Brain microvascular endothelial cell (primary cell): ENCODE data around the gene VENTX.

Source experiments
- DNase-seq: peaks from one replicate; pipeline ENCODE4 v3.0.0-alpha.2; 2020
- H3K27ac ChIP-seq: fragments of 250-450 bp; sonication (Bioruptor Pico); 2 replicates; pipeline ENCODE4 v1.5.1; 2020; ENCODE audit warnings: mild to moderate bottlenecking, moderate library complexity
- H3K27me3 ChIP-seq: fragments of 250-450 bp; sonication (Bioruptor Pico); replicated peaks from 2 replicates; pipeline ENCODE4 v1.5.1; 2020; ENCODE audit warnings: mild to moderate bottlenecking
- H3K36me3 ChIP-seq: fragments of 250-450 bp; sonication (Bioruptor Pico); replicated peaks from 2 replicates; pipeline ENCODE4 v1.5.1; 2020; ENCODE audit warnings: mild to moderate bottlenecking
- H3K4me3 ChIP-seq: 2 replicates; pipeline ENCODE4 v1.5.1; 2011; ENCODE audit warnings: low read depth, mild to moderate bottlenecking, control low read depth, low read length, moderate library complexity
- CTCF ChIP-seq: IDR thresholded peaks from 2 replicates; pipeline ENCODE4 v1.5.1; 2011; ENCODE audit warnings: low read depth, mild to moderate bottlenecking, moderate library complexity, low read length, control low read depth, inconsistent platforms; ENCODE audit errors: missing control alignments
- in situ Hi-C: cut with HindIII; loops from 2 replicates; pipeline ENCODE4 v1.10.0; 2017; ENCODE audit warnings: low sequenced_read_pairs, low pct_ligation_motif_present

VENTX gene

GRCh38 chr10:133207627-133208026 lies 30.0 kb upstream of the VENTX start:
- DNase-seq, result no peak
- H3K36me3 ChIP-seq, result no peaks in the 10 kb centered on the region
- H3K27me3 ChIP-seq, result no peaks in the 10 kb centered on the region
- in situ Hi-C loops, result no loop called here
- no peak overlapping the region for H3K4me3 ChIP-seq
- no peak for TF ChIP-seq CTCF
- H3K27ac ChIP-seq, result no peak overlapping the region

GRCh38 chr10:133208466-133208865 lies 29.2 kb upstream of the VENTX start:
- Histone ChIP-seq H3K27ac (no peak overlapping the region), H3K36me3 (no peaks in the 10 kb centered on the region), H3K4me3 (no peak overlapping the region), H3K27me3 (no peaks in the 10 kb centered on the region)
- TF ChIP-seq CTCF, result no peak
- in situ Hi-C loops, result no loop called here
- no peak for DNase-seq

- Histone ChIP-seq H3K4me3 (no peak overlapping the region), H3K27ac (no peak overlapping the region), H3K36me3 (no peaks in the 10 kb centered on the region), H3K27me3 (no peaks in the 10 kb centered on the region)
- DNase-seq, result no peak
- in situ Hi-C loops, result no loop called here
- no peak for TF ChIP-seq CTCF
These were observed 28.5 kb upstream of the VENTX start for GRCh38 chr10:133209117-133209516.

GRCh38 chr10:133209641-133210040 lies 28.0 kb upstream of the VENTX start:
- DNase-seq, result no peak
- no peak for TF ChIP-seq CTCF
- in situ Hi-C loops, result no loop called here
- H3K27ac ChIP-seq, result no peak overlapping the region
- no peaks in the 10 kb centered on the region for H3K36me3 ChIP-seq
- no peaks in the 10 kb centered on the region for H3K27me3 ChIP-seq
- no peak overlapping the region for H3K4me3 ChIP-seq

- Histone ChIP-seq H3K36me3 (no peaks in the 10 kb centered on the region), H3K4me3 (no peak overlapping the region), H3K27ac (no peak overlapping the region), H3K27me3 (no peaks in the 10 kb centered on the region)
- DNase-seq, result no peak
- in situ Hi-C loops, result no loop called here
- TF ChIP-seq CTCF, result no peak
These were observed 27.1 kb upstream of the VENTX start for GRCh38 chr10:133210398-133211140.
